ENCODE results near the gene FAF1. TPM values are rescaled to one million over a fixed set of nuclear protein-coding genes. Genes with fewer than 3 reads are reported as not detected.

FAF1 gene
- 34.6 to 44.8 TPM (median 37.8 TPM) in 5 replicates for total RNA-seq (2022; extraction: Qiagen RNA extraction)

DNA sequence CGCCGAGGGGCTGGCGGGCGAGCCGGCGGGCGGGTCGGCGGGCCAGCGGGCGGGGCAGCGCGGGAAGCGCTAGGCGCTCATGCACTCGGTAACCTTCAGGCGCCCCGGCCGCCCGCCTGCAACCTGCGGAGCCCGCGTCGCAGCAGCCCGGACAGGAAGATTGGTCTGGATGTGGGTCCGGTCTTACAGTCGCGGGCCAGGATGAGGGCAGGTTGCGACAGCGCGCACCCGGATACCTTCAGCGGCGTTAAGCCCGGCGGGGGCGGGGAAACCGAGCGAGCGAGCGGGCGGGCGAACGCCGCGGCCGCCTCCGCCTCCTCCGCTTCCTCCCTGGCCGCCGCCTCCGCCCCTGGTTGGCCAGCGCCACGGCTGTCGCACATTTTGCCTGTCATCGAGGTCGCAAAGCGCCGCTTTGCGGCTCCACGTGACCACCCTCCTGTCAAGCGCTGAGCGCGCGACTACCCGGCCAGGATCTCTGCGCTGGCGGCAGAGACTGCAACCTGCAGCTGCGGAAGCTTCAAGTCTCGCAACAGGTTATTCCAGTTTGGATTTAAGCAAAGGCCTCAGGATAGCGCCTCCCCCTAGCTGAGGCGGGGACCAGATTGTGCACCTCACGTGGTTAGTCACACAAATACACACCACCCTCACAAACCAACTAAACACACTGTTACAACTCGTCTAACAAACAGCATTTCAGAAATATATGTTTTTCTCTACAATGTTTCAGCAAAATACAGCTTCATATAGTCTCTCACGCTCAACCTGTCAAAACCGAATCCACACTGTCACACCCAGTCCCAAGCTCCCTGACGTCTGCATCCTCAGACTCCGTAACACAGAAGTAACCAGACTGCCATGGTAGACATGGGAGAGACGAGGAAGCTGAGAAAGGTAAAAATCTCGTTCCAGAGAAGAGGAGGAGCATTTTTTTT is at the start of gene FAF1:
Gene FAF1, minus strand, starts transcription at position 355 of the 932 bp plus-strand sequence. CDS start 456 bp downstream, outside the sequence.

DNA sequence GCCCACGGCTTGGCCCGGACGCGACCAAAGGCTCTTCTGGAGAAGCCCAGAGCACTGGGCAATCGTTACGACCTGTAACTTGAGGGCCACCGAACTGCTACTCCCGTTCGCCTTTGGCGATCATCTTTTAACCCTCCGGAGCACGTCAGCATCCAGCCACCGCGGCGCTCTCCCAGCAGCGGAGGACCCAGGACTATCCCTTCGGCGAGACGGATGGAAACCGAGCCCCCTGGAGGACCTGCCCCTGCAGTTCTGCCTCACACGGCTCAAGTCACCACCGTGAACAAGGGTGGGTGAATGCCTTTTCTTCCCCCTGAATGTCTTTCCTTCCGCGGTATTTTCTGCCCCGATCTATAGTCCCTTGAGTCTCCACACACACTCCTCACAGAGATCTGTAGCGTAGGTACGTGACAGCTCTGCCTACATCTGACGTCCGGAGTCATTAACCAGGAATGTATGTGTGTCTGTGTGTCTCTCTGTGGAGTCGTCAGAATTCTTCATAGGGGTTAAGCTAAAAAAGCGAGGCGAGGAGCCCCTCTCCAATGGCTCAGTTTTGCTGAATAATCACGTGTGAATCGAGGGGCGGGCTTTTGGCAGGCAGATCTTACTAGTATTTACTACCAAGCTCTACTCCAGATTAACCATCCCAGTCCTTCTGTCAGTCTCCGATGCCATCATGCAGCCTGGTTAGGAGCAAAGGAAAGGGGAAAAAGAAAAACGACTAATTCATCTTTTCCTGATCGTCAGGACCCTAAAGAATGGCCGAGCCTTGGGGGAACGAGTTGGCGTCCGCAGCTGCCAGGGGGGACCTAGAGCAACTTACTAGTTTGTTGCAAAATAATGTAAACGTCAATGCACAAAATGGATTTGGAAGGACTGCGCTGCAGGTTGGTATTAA is 9.8 kb upstream of the FAF1 start, which contains the start of gene CDKN2C:
Gene CDKN2C, plus strand, starts transcription at position 635 of the 898 bp plus-strand sequence. Its CDS starts 124 bp downstream, at position 759.

DNA sequence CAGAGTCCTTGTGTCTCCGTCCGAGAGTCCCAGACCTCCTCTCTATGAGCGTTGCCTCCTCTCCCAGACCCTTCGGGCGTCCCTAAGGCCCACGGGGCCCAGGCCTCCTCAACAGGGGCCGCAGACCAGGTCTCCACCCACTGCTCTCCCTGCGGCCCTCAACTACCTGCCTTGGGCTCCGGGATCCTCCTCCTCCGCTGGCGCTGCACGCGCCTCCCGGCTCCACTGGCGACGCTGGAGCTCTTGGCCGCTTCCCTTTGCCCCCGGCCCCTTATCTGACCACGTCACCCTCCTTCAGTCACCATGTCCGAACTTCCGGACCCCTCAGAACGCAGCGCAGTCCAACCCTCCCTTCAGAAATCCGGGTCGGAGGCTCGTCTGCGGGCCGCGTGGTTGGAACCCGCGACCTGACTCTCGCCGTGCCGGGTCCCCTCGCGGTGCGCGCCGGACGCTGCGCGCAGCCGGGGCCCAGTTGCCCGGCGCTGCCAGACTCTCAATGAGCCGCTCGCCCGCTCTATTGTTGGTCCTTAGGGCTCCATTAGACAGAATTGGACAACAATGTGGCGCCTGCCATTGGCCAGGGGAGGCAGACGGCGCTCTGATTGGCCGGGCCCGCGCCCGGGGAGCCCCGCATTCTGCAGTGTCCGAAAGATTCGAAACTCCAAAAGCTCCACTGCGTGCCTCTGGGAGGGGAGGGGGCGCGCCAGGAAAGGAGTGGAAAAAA is 537.0 kb downstream of the FAF1 start, which contains the start of gene DMRTA2:
Gene DMRTA2, minus strand, starts transcription at position 498 of the 724 bp plus-strand sequence. CDS start 1,907 bp downstream, outside the sequence.

Other genes with a start within 250 kb of the FAF1 start
- 10.3 to 12.3 TPM (median 11.8 TPM) in 5 replicates for gene CDKN2C, start 10.0 kb upstream of the FAF1 start, total RNA-seq (2022; extraction: Qiagen RNA extraction)
- gene C1orf185, start 142.0 kb upstream of the FAF1 start, total RNA-seq (2022; extraction: Qiagen RNA extraction): not detected in 5 replicates